ENCODE data around the gene FNDC1. TPM values are rescaled to one million over a fixed set of nuclear protein-coding genes. Genes with fewer than 3 reads are reported as not detected.
"Not testable (repeated sequence)": the region's sequence is repeated elsewhere in the genome, so short reads cannot be mapped to it uniquely, and the experiment has no call there.

The FNDC1 gene
- total RNA-seq, 1 donor from 2014 or later, result 1.1 TPM

DNA sequence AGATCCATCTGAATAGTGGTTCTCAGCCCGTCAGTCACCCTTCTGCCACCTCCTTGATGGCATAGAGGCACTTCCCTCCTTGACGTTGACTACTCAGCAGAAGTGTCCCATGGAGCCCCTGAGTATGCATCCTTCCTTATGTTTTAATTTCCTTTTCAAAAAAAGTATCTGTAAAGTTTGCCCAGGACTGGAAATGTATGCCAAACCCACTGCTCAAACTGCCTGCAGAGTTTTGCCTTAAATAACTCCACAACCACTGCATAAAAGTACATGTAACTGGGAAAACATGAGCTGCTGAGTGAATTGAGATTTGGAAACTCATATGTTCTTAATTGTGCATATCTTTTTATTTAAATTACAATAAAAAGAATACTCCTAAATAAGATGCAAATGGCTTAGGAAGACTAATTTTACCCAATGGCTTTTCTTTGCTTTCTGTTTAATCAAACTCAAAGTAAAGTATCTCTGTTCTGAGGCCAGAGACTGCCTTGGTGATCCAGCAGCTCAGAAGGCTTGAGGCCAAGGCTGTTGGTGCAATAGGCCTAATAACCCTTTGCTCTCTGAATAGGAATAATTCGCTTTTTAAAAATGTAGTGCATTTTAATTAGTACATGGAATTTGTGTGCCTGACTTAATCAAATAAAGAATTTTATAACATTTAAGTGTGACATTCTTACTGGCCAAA lies 90.4 kb downstream of the FNDC1 start:
- DNase-seq, result no peak

DNA sequence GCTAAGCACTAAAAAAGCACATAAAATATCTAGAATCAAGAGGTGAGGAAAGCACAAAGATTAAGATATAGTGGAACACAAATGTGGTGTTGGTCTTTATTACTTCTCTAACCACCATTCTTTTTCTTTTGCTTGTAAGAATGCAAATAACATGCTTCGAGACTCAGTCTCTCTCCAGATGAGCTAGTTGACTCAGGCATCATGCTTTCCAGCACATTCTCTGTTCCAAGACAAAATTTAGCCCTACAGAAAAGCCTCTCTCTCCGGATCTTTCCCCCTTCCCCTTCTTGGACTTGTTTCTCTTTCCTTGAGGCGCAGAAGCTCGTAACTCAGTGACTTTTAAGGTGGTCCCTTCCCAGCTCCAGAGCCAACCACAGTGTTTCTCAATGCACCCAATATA lies 91.0 kb downstream of the FNDC1 start:
- no peak for DNase-seq

DNA sequence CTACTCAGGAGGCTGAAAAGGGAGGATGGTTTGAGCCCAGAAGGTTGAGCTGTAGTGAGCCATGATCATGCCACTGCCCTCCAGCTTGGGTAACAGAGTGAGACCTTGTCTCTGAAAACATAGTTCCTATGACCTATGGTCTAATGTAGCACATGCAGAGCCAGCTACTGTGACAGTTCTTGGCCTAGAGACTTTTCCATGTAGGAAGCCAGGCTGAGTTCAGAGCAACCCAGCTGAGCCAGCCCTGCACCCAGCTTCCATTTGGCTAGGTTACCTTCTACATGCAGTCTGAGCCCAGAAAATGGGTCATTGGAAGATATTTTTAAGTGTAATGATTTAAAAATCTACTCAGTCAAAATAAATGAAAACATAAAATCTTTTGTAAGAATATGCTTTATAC lies 92.8 kb downstream of the FNDC1 start:
- no peak for DNase-seq

DNA sequence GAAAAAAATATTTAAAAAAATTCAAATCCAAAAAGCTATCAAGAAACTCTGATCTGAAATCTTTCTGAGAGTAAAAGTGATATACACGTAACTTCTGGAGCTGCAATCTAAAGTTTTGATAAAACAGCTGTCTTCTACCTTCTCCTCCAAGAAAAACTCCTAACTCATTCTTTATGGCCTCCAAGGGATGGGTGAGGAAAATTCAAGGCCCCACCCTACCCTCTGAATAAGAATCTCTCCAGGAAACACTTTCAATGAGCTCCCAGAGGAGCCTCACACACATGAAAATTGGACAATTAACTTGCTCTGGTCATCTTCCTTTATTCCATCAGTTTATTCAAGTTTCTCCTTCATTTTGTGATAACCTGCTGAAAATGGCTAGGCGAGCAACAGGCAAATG lies 93.4 kb downstream of the FNDC1 start:
- no peak for DNase-seq

DNA sequence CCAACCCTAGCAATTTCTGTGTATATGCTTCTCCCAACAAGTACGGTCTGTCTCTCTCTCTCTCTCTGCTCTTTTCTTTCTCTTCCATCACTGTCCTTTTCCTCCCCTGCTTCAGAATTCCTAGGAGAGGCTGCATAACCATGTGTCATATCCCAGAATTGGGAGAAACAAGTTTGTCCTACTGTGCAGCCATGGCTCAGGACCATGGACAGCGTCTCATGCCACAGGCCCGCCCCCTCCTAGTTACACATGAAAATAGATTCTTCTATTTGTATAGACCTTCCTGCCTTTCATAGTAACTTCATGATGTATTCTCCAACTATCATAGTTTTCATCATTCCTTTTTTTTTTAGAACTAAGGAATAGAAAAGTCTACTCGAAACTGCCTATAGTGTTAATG lies 98.0 kb downstream of the FNDC1 start:
- no peak for DNase-seq

DNA sequence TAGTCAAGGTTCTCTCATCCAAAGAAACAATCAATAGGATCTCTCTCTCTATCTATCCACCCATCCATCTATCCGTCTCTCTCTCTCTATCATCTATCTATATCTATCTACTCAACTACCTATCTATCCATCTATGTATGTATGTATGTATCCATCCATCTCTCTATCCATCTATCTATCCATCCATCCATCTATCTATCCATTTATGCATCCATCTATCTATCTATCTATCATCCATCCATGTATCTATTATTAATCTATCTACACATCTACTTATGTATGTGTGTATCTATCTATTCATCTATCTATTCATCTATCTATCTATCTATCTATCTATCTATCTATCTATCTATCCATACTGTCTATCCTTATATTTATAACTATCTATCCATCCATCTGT lies 99.3 kb downstream of the FNDC1 start:
- no peak for DNase-seq

DNA sequence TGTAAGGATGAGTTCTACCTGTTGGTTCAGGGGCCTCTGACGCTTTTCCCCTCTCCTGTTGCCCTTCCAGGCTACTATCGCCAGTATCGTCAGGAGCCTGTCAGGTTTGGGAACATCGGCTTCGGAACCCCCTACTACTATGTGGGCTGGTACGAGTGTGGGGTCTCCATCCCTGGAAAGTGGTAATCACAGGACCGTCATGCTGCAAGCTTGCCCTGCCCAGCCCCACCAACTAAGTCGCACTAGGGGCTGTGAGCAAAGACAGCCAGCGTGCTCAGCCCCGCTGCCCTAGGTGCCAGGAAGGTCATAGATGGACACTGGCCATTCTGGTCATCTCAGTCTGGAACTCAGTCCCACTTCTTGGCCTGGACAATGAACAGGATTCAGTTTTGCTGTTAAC lies 102.1 kb downstream of the FNDC1 start:
- no peak for DNase-seq

DNA sequence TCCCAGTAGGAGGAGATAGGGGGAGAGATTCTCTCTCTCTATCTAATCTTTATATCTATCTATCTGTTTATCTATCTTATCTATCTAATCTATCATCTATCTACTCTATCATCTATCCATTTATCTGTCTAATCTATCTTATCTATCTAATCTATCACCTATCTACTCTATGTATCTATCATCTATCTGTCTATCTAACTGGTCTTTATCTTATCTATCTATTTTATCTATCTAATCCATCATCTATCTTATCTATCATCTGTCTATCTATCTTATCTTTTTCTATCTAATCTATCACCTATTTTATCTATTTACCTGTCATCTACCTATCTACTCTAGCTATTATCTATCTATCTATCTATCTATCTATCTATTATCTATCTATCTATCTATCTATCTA lies 109.4 kb downstream of the FNDC1 start:
- DNase-seq, result no peak

DNA sequence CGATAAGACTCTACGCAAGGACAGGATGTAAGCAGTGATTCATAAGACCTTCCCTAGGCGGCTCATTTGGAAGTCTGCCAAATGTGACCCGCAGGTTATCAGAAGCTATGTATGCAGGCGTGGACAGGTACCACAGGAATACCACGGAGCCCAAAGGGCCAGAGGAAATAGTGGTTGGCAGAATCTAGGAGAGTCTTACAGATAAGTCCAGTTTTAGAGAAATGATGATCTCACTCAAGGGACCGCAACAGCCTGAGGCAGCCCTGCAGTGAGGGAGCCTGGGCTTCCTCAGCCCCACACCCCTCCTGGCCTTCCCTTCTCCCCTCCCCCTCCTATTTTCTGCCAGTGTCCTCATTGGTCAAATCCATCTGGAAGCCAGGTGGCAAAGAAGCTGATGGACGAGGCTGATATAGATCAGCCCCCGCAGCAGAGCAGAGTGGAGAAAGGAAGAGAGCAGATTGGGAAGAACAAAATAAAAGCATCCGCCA lies 110.6 kb downstream of the FNDC1 start:
- no peak for DNase-seq

DNA sequence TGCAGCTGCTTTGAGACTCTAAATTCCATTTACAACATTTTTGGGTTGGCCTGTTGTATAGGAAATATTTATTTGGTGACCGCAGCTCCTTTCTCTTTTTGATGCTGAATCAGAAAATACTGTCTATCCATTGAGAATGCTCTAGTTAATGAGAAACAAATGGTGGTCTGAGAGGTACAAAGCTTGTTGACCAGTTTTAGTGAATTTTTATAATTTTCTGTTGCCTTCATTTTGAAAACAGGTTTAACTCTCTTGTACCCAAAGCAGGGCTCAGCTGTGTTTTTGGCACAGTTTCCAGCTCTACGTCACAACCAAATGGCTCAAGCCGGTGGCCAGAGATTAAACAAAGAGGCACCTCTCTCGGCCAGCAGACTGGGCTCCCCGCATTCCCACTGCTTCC lies 113.2 kb downstream of the FNDC1 start:
- no peak for DNase-seq

DNA sequence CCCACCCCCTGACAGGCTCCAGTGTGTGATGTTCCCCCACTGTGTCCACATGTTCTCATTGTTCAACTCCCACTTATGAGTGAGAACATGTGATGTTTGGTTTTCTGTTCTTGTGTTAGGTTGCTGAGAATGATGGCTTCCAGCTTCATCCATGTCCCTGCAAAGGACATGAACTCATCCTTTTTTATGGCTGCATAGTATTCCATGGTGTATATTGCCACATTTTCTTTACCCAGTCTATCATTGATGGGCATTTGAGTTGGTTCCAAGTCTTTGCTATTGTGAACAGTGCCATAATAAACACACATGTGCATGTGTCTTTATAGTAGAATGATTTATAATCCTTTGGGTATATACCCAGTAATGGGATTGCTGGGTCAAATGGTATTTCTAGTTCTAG lies 115.5 kb downstream of the FNDC1 start:
- not testable (repeated sequence) for DNase-seq

DNA sequence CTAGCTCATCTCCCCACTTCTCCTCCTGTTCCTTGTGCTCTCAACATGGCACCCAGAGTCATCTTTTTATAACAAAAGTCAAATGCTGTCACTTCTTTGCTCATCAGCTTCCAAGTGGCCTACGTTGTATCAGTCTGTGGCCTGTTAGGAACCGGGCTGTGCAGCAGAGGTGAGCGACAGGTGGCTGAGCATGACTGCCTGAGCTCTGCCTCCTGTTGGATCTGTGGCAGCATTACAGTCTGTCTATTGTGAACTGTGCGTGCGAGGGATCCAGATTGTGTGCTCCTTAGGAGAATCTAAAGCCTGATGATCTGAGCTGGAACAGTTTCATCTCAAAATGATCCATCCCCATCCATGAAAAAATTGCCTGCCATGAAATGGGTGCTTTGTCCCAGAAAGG lies 129.6 kb downstream of the FNDC1 start:
- no peak for DNase-seq

DNA sequence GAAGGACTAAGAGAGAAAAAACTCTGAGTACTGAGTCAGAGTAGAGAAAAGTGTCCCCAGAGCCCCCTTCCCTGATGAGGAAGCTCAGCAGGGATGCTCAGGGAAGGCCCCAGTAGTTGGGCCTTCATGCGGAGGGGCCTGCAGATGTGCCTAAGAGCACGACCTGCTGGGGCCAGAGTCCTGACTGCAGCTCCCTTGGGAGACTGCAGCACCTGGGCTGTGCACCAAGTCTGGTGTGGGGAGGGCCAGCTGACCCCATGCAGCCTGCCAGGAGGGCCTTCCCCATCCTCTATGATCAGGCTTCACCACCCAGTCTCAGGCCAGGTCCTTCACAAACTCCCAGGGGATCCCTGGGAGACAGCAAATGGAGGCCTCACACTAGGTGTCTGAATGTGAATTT lies 130.4 kb downstream of the FNDC1 start:
- no peak for DNase-seq

DNA sequence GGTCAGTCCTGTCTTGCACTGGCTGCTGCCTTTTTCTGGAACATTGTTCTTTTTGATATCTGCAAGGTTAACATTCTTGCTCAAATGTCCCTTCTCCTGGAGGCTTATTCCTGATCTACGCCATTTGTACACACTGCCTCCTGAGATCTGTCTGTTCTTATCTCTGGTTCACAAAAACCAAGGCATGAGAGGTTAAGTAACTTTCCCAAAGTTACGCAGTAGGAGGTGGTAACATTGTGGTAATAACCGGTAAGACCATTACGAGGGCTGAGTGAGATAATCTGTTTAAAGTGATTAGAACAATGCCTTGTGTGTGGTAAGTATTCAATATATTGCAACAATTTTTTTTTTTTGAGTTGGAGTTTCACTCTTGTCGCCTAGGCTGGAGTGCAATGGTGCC lies 132.1 kb downstream of the FNDC1 start:
- no peak for DNase-seq

DNA sequence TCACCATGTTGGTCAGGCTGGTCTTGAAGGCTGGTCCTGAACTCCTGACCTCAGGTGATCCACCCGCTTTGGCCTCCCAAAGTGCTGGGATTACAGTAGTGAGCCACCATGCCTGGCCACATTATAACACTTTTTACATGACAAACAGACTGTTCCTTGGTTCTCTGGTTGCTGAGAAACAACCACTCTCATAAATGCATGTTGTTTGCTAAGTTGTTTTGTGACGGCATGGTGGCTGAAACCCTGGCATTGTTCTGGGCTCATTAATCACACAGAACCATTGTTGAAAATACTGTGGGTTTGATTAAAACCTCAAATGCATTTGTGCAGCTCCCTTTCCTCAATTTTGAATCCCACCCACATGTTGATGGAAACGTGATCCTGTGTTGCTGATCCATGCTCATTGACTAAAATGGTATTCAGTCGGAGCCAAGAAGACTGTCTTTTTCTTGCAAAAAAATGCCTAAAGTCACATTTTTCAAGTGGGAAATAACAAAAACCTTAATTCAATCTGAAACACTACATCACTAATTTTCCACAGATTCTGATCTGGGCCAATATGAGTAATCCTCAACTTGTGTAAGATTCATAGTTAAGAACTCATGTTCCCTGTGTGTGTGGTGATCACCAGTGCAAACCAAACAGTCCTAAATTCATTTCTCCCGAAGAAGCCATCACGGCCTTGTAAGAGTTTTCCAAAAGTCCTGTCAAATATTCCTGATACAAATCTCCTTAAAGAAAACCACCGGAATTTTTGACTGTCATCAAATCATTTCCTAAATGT lies 132.8 kb downstream of the FNDC1 start:
- DNase-seq, result no peak

DNA sequence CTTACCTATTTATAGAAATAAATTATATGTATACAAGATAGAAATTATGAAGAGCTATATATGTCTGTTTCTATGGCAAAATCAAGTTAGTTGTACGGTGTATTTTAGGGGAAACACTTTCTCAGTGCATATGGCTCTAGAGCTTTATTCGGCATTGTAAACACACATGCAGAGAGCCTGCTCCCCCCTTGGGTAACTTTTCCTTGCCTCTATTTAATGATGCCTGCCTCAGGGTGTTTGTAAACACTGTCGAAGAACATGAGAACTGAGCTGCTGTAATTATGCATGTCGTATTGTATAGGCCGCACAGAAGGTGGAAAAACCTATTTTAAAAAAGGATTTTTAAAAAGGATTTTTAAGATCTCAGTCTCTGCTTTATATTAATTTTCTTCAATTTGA lies 133.4 kb downstream of the FNDC1 start:
- no peak for DNase-seq

DNA sequence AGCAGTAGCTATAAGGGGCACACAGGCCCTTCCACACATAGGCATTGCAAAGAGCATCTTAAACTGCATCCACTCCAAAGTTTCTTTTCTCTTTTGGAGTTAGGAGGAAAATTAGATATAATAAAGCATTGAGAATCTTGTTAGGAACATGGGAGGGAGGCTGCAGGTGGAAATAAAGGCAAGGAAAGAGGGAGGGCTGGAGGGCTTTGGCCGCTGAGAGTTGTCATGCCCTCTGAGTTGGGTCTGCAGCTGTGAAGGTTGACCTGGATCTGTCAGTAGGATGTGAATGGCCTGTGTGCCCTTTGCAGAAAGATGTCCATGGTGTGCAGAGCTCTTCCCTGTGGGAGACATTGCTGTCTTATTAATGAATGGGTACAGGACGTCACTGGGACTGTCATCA lies 134.0 kb downstream of the FNDC1 start:
- DNase-seq, result no peak

DNA sequence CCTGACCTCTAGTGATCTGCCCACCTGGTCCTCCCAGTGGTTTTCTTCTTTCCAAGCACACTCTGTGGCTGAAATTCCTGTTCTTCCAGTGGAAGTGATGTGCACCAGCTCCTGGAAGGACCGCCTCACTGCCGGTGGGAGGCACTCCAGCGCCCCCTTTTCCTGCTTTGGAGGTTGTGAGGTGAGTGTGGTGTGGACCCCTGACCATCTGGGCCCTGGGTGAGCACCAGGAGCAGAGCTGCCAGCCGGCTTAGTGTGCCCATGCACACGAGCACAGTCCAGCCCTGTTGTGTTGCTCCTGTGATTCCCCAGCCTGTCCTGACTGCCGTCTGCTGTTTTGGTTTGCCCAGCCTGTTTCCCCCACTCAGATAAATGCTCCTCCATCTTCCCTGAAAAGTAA lies 134.6 kb downstream of the FNDC1 start:
- DNase-seq, result no peak

DNA sequence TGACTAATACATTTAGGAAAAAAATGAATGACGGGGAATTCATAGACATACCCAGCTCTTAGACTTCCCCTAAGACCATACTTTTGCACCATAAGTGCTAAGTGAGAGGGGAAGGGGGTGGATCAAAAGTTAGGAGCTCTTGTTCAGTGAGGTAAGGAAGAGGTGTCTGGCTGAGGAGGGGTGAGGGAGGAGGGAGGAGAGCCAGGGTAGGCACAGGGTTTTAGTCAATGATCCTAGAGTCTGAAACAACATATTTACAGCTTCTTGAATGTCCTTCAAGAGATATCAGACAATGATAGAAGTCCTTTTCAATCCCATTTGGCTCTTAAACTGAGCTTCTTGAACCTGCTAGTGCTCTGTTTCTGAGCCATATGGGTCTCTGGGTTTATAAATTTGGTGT lies 135.4 kb downstream of the FNDC1 start:
- DNase-seq, result no peak

DNA sequence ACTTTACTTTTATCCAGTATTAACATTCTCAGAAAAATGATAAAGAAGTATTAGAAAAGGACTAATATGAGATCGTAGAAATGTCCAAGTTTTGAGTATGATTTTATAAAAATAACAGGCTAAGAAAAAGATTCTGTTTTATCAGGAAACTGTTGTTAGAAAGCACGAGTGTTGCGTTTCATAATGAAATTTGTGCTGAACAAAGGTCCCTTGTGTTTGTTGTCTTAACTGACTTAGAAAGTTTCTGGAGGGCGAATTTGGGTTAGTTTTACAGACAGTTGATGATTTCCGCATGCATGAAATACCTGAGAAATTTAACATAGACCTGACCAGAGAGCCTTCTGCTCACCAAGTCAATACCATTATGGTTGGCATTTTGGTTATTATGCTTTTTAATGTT lies 136.0 kb downstream of the FNDC1 start:
- no peak for DNase-seq

DNA sequence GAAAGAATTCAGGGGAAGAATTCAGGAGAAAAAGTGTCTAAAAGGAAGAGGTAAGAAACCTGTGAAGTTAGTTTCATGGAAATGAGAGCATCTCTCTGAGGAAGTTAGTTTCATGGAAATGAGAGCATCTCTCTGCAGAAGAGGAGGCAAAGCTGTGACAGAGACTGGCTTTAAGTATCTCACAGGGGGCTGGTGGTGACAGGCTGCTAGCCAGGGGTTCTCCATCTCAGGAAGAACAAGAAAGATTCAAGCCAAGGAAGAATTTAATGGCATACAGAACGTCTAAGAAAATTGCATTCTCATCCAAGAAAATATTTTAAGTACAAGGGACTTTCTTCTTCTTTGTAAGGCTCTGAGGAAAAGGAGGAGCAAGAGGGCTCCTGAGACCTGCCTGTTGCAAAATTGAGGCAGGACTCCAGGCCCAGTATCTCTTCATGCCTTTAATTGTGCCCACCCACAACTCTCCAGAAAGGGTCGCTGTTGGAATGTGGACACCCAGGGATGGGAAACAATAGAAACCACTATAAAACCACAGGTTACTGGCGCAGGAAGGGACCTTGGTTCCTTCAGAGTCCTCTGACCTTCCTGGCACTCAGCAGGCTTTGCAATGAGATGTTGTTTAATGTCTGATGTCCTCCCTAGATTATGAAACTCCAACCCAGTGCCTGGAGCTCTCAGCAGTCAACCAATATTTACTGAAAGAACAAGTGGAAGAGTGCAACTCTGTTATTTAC lies 136.8 kb downstream of the FNDC1 start:
- DNase-seq, result no peak

DNA sequence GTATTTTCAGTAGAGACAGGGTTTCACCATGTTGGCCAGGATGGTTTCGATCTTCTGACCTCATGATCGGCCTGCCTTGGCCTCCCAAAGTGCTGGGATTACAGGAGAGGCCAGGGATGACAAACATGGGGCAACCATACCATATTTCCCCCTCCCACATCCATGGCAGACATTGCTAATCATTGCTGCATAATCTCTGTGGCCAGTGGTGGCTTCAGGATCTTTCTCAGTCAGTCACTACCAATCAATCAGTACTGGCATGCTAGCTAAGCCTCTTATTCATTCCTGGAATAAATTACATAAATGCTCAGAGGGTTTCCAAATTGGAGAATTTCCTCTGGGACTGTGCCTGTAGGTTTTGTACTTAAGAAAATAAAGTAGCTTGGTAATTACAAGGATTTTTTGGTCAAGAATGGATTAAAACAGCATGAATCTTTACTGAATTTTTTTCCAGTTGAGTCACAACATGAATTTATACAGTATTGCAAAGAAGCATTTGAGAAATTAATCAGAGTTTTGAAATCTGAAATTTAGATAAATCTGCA lies 138.1 kb downstream of the FNDC1 start:
- DNase-seq, result no peak

DNA sequence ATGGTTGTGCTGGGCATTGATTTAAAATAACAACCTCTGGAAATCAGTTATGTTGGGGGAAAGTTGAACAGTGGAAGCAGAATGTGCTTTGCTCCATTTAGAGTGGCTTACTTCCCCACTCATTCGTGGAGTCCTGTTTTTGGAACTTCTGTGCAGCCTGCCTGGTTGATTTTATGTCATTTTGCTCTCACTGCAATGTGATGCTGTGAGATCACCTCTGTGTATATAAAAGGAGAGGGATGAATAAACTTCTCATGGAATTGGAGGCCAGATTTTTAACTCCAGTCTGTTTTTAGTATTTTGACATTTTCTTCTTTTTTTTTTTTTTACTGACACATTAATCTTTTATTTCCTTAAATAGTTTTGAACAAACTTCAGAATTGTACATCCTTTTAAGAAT lies 139.0 kb downstream of the FNDC1 start:
- DNase-seq, result no peak
